Measurements from ENCODE around the gene SMOC2. TPM values are rescaled to one million over a fixed set of nuclear protein-coding genes. Genes with fewer than 3 reads are reported as not detected.

Gene SMOC2
- polyA plus RNA-seq, 1 donor from 2014 or later = 0.50 TPM

DNA sequence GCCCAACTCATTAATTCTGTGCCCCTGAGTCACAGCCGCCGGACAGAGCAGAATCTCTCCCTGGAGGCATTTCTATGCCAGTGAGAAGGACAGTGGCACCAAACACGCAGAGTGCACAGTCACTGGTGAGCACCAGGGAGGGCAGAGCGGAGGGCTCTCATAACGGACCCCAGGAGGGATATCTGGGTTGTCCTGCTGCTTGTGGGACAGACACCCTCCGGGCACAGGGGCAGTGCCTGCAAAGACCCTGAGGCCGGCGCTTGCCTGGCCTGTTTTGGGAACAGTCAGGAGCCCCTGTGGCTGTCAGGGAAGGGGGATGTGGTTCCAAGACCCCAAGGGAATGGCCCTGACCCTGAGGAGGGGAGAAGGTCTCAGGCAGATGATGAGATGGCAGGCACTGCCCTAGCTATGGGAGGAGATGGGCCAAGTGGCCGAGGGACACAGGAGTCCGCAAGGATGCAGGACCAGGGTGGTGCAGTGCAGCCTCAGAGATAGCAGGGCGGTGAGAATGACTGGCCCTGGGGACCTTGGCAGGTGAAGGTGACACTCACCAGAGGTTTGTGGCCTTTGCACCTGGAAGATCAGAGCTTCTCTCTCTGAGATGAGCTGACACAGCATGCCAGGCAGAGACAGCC lies 270.8 kb downstream of the SMOC2 start:
- Histone ChIP-seq H3K9me2 (ENCODE audit: insufficient read depth, low read length) (no peaks in the 10 kb centered on the region), H4K20me1 (ENCODE audit: insufficient read depth) (no peaks in the 10 kb centered on the region), H3K4me3 (ENCODE audit: low read length) (no peak overlapping the region), H3K27ac (ENCODE audit: low read length) (no peak overlapping the region), H3F3A (ENCODE audit: insufficient read depth, low read length, poor library complexity, severe bottlenecking) (no peaks in the 10 kb centered on the region), H3K79me2 (replicated peaks; ENCODE audit: insufficient read depth, low read length) (no peaks in the 10 kb centered on the region), H3K27me3 (ENCODE audit: insufficient read depth, low read depth, low read length) (no peaks in the 10 kb centered on the region), H2AFZ (ENCODE audit: low read depth, low read length) (no peak overlapping the region), H3K9ac (ENCODE audit: low read length) (no peak overlapping the region), H3K4me2 (ENCODE audit: low read length) (no peak overlapping the region), H3K9me3 (ENCODE audit: low read length) (no peaks in the 10 kb centered on the region), H3K36me3 (ENCODE audit: insufficient read depth, low read length) (no peaks in the 10 kb centered on the region)
- TF ChIP-seq EZH2 (IDR thresholded peaks at IDR 0.05; ENCODE audit: borderline replicate concordance, insufficient read depth, low read length, poor library complexity, severe bottlenecking) = no peak
- TF ChIP-seq POLR2AphosphoS5 (IDR thresholded peaks at IDR 0.05) = no peak

DNA sequence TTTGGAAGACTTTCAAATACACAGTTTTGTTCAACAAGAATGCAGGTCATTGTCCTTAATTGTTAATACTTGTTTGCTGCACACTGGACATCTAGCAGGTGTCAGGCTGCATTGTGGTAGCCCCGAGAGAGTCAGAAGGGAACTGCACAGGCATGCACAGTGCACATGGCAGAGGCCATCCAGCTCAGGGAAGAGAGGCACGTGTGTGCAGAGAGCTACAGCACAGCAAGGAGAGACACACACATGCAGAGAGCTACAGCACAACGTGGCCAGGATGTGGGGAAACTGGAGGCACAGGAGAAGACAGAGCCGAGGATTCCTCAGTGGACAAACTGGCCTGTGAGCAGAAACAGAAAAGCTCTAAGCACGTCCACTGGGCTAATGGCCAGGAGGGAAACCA lies 272.0 kb downstream of the SMOC2 start:
- Histone ChIP-seq H3K27me3 (ENCODE audit: insufficient read depth, low read depth, low read length) (no peaks in the 10 kb centered on the region), H4K20me1 (ENCODE audit: insufficient read depth) (no peaks in the 10 kb centered on the region), H3F3A (ENCODE audit: insufficient read depth, low read length, poor library complexity, severe bottlenecking) (no peaks in the 10 kb centered on the region), H3K79me2 (replicated peaks; ENCODE audit: insufficient read depth, low read length) (no peaks in the 10 kb centered on the region), H3K4me3 (ENCODE audit: low read length) (no peak overlapping the region), H3K9me2 (ENCODE audit: insufficient read depth, low read length) (no peaks in the 10 kb centered on the region), H3K4me2 (ENCODE audit: low read length) (no peak overlapping the region), H3K27ac (ENCODE audit: low read length) (no peak overlapping the region), H2AFZ (ENCODE audit: low read depth, low read length) (no peak overlapping the region), H3K36me3 (ENCODE audit: insufficient read depth, low read length) (no peaks in the 10 kb centered on the region), H3K9ac (ENCODE audit: low read length) (no peak overlapping the region), H3K9me3 (ENCODE audit: low read length) (no peaks in the 10 kb centered on the region)
- TF ChIP-seq MXI1 (conservative IDR thresholded peaks at IDR 0.05; ENCODE audit: poor library complexity, severe bottlenecking) = no peak

DNA sequence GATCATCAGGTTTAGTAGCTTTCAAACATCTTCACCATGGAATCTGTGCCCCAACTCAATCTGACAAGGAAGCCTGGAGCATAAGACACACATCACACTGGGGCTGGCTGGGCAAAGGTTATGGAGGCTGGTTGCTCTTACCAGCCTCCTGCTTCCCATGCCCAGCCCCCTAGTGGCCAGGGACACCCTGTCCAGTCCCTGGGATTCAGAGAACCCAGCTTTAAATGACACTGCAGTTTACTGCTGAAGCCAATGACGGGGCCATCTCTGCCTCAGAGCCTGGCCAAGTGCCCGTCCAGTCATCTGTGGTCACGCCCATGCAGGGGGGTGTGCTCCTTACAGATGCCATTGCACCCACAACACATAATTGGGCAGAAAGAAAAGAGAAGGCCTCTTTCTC lies 272.9 kb downstream of the SMOC2 start:
- Histone ChIP-seq H3K9ac (ENCODE audit: low read length) (no peak overlapping the region), H2AFZ (ENCODE audit: low read depth, low read length) (no peak overlapping the region), H3K79me2 (replicated peaks; ENCODE audit: insufficient read depth, low read length) (no peaks in the 10 kb centered on the region), H3K4me3 (ENCODE audit: low read length) (no peak overlapping the region), H3F3A (ENCODE audit: insufficient read depth, low read length, poor library complexity, severe bottlenecking) (no peaks in the 10 kb centered on the region), H4K20me1 (ENCODE audit: insufficient read depth) (no peaks in the 10 kb centered on the region), H3K27ac (ENCODE audit: low read length) (no peak overlapping the region), H3K9me2 (ENCODE audit: insufficient read depth, low read length) (no peaks in the 10 kb centered on the region), H3K4me2 (ENCODE audit: low read length) (no peak overlapping the region), H3K36me3 (ENCODE audit: insufficient read depth, low read length) (no peaks in the 10 kb centered on the region), H3K27me3 (ENCODE audit: insufficient read depth, low read depth, low read length) (no peaks in the 10 kb centered on the region), H3K9me3 (ENCODE audit: low read length) (no peaks in the 10 kb centered on the region)
- no peak for TF ChIP-seq MXI1 (conservative IDR thresholded peaks at IDR 0.05; ENCODE audit: poor library complexity, severe bottlenecking)
- TF ChIP-seq EP300 (conservative IDR thresholded peaks at IDR 0.05; ENCODE audit: poor library complexity, severe bottlenecking) = no peak
- no peak for TF ChIP-seq RAD21 (conservative IDR thresholded peaks at IDR 0.05)
- TF ChIP-seq SMC3 (conservative IDR thresholded peaks at IDR 0.05; ENCODE audit: poor library complexity) = no peak
- TF ChIP-seq, protein P1, sequence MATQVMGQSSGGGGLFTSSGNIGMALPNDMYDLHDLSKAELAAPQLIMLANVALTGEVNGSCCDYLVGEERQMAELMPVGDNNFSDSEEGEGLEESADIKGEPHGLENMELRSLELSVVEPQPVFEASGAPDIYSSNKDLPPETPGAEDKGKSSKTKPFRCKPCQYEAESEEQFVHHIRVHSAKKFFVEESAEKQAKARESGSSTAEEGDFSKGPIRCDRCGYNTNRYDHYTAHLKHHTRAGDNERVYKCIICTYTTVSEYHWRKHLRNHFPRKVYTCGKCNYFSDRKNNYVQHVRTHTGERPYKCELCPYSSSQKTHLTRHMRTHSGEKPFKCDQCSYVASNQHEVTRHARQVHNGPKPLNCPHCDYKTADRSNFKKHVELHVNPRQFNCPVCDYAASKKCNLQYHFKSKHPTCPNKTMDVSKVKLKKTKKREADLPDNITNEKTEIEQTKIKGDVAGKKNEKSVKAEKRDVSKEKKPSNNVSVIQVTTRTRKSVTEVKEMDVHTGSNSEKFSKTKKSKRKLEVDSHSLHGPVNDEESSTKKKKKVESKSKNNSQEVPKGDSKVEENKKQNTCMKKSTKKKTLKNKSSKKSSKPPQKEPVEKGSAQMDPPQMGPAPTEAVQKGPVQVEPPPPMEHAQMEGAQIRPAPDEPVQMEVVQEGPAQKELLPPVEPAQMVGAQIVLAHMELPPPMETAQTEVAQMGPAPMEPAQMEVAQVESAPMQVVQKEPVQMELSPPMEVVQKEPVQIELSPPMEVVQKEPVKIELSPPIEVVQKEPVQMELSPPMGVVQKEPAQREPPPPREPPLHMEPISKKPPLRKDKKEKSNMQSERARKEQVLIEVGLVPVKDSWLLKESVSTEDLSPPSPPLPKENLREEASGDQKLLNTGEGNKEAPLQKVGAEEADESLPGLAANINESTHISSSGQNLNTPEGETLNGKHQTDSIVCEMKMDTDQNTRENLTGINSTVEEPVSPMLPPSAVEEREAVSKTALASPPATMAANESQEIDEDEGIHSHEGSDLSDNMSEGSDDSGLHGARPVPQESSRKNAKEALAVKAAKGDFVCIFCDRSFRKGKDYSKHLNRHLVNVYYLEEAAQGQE (IDR thresholded peaks at IDR 0.05; ENCODE audit: borderline replicate concordance) = no peak
- TF ChIP-seq EZH2 (IDR thresholded peaks at IDR 0.05; ENCODE audit: borderline replicate concordance, insufficient read depth, low read length, poor library complexity, severe bottlenecking) = no peak
- no peak for TF ChIP-seq TAF1 (IDR thresholded peaks at IDR 0.05; ENCODE audit: low read depth)
- TF ChIP-seq, protein P2, sequence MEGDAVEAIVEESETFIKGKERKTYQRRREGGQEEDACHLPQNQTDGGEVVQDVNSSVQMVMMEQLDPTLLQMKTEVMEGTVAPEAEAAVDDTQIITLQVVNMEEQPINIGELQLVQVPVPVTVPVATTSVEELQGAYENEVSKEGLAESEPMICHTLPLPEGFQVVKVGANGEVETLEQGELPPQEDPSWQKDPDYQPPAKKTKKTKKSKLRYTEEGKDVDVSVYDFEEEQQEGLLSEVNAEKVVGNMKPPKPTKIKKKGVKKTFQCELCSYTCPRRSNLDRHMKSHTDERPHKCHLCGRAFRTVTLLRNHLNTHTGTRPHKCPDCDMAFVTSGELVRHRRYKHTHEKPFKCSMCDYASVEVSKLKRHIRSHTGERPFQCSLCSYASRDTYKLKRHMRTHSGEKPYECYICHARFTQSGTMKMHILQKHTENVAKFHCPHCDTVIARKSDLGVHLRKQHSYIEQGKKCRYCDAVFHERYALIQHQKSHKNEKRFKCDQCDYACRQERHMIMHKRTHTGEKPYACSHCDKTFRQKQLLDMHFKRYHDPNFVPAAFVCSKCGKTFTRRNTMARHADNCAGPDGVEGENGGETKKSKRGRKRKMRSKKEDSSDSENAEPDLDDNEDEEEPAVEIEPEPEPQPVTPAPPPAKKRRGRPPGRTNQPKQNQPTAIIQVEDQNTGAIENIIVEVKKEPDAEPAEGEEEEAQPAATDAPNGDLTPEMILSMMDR (IDR thresholded peaks at IDR 0.05; ENCODE audit: poor library complexity, severe bottlenecking) = no peak
- no peak for TF ChIP-seq POLR2AphosphoS5 (IDR thresholded peaks at IDR 0.05)
